ENCODE data around the gene KAZN.

DNA sequence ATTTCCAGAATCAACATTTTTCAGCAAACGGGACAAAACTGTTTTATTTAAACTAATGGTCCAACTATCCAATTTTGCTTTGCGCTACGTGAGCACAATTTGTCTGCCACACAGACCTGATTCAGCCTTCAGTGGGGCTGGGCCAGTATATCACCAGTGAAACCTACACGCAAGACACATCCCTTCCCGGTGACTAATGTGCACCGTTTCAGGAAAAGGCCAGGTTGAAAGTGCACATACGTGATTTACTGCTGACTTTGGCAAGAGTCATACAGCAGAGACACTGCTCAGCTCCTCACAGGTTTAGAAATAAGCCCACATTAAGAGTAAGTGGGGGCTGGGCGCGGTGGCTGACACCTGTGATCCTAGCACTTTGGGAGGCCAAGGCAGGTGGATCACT, 550.0 kb downstream of the KAZN start:
- TF ChIP-seq POLR2A (IDR thresholded peaks at IDR 0.05) (no peak), POLR2AphosphoS5 (IDR thresholded peaks at IDR 0.05) (no peak), CTCF (IDR thresholded peaks at IDR 0.05) (no peak)
